Liver (tissue), 9 donors: ENCODE results near the gene EIF3F. TPM values are rescaled to one million over a fixed set of nuclear protein-coding genes. Genes with fewer than 3 reads are reported as not detected.
A peak's percentile ranks its signal among the peaks of the same experiment; 100 is the strongest.

Source experiments
- DNase-seq: peaks from one replicate; pipeline ENCODE4 v3.0.0-alpha.2; 2017; ENCODE audit warnings: low spot score
- H3K27ac ChIP-seq, 2 donors: one replicate each; pipeline ENCODE4 v1.7.0; 2013; ENCODE audit warnings: inconsistent platforms in 2 of 2, low read length in 2 of 2, control low read depth in 1 of 2, low read depth in 1 of 2, mild to moderate bottlenecking in 1 of 2
- H3K27me3 ChIP-seq, 4 donors: one replicate each; pipeline versions ENCODE4 v1.6.1 to v1.7.0; 2013; ENCODE audit warnings: low read length in 3 of 4, inconsistent platforms in 1 of 4, mild to moderate bottlenecking in 1 of 4, moderate library complexity in 1 of 4; ENCODE audit not compliant: control insufficient read depth in 4 of 4, insufficient read depth in 4 of 4
- H3K36me3 ChIP-seq, 4 donors: one replicate each; pipeline versions ENCODE4 v1.6.1 to v1.7.0; 2013; ENCODE audit warnings: low read length in 3 of 4, mild to moderate bottlenecking in 3 of 4, low read depth in 1 of 4, moderate library complexity in 1 of 4; ENCODE audit not compliant: control insufficient read depth in 4 of 4, insufficient read depth in 3 of 4
- H3K4me1 ChIP-seq, 4 donors: one replicate each; pipeline versions ENCODE4 v1.6.1 to v1.7.0; 2013; ENCODE audit warnings: low read length in 3 of 4, mild to moderate bottlenecking in 3 of 4, moderate library complexity in 1 of 4; ENCODE audit not compliant: control insufficient read depth in 4 of 4, insufficient read depth in 4 of 4
- H3K4me3 ChIP-seq, 3 donors: one replicate each; pipeline versions ENCODE4 v1.6.1 to v1.7.0; 2013; ENCODE audit warnings: low read length in 3 of 3, control low read depth in 1 of 3, low read depth in 1 of 3, mild to moderate bottlenecking in 1 of 3
- H3K9ac ChIP-seq, 2 donors: one replicate each; pipeline ENCODE4 v1.7.0; 2013; ENCODE audit warnings: low read length in 2 of 2, mild to moderate bottlenecking in 2 of 2, moderate library complexity in 2 of 2, control low read depth in 1 of 2, low read depth in 1 of 2
- H3K9me3 ChIP-seq, 4 donors: one replicate each; pipeline versions ENCODE4 v1.6.1 to v1.7.0; 2013; ENCODE audit warnings: low read length in 3 of 4; ENCODE audit not compliant: control insufficient read depth in 4 of 4
- ATF3 ChIP-seq: IDR thresholded peaks from 2 replicates; pipeline ENCODE4 v1.6.1; 2016; ENCODE audit warnings: antibody characterized with exemption
- EGR1 ChIP-seq, 2 donors: IDR thresholded peaks; 2 replicates each; pipeline ENCODE4 v1.6.1; 2016 to 2018; ENCODE audit warnings: antibody characterized with exemption in 2 of 2, low read depth in 2 of 2
- FOXA1 ChIP-seq: IDR thresholded peaks from 2 replicates; pipeline ENCODE4 v1.6.1; 2016; ENCODE audit warnings: antibody characterized with exemption
- FOXA2 ChIP-seq: IDR thresholded peaks from 2 replicates; pipeline ENCODE4 v1.6.1; 2016; ENCODE audit warnings: antibody characterized with exemption
- GABPA ChIP-seq, 2 donors: IDR thresholded peaks in 1 of 2; conservative IDR thresholded peaks in 1 of 2; 2 replicates each; pipeline ENCODE4 v1.6.1; 2016; ENCODE audit warnings: antibody characterized with exemption in 2 of 2, mild to moderate bottlenecking in 1 of 2, moderate library complexity in 1 of 2
- HNF4A ChIP-seq, 2 donors: conservative IDR thresholded peaks; 2 replicates each; pipeline ENCODE4 v1.6.1; 2016; ENCODE audit warnings: antibody characterized with exemption in 2 of 2, mild to moderate bottlenecking in 2 of 2
- HNF4G ChIP-seq: IDR thresholded peaks from 2 replicates; pipeline ENCODE4 v1.6.1; 2016; ENCODE audit warnings: antibody characterized with exemption
- JUND ChIP-seq, 2 donors: IDR thresholded peaks; 2 replicates each; pipeline ENCODE4 v1.6.1; 2016; ENCODE audit warnings: antibody characterized with exemption in 2 of 2
- NR2F2 ChIP-seq: IDR thresholded peaks from 2 replicates; pipeline ENCODE4 v1.6.1; 2016; ENCODE audit warnings: antibody characterized with exemption
- RAD21 ChIP-seq, 2 donors: IDR thresholded peaks; 2 replicates each; pipeline ENCODE4 v1.6.1; 2016; ENCODE audit warnings: antibody characterized with exemption in 2 of 2, mild to moderate bottlenecking in 2 of 2
- RXRA ChIP-seq, 2 donors: IDR thresholded peaks; 2 replicates each; pipeline ENCODE4 v1.6.1; 2017 to 2018; ENCODE audit warnings: antibody characterized with exemption in 2 of 2, mild to moderate bottlenecking in 1 of 2
- SP1 ChIP-seq: IDR thresholded peaks from 2 replicates; pipeline ENCODE4 v1.6.1; 2018; ENCODE audit warnings: antibody characterized with exemption, mild to moderate bottlenecking
- TAF1 ChIP-seq: conservative IDR thresholded peaks from 2 replicates; pipeline ENCODE4 v1.6.1; 2016; ENCODE audit warnings: antibody characterized with exemption, mild to moderate bottlenecking
- YY1 ChIP-seq: IDR thresholded peaks from 2 replicates; pipeline ENCODE4 v1.6.1; 2016; ENCODE audit warnings: antibody characterized with exemption, mild to moderate bottlenecking
- WGBS: extraction: QIAGEN DNeasy Blood & Tissue Kit; methylation state at CpG from one replicate; pipeline ENCODE4 v1.1.7; 2013; 5-methylcytosine and 5-hydroxymethylcytosine counted together
- polyA plus RNA-seq, 2 donors: library from polyadenylated mRNA; stranded (reverse) in 1 of 2; unstranded in 1 of 2; fragments of 200-250 nt in 1 of 2; fragments of >200 nt in 1 of 2; fragmentation: Nextera tagmentation in 1 of 2; extraction: Ambion mirVana in 1 of 2; gene quantifications; one replicate each; pipeline versions ENCODE4 v1.2.1 to v1.2.3, GENCODE V29; 2013 to 2015
- total RNA-seq, 2 donors: library from RNA; depleted of rRNA; stranded (reverse); fragments of >200 nt; gene quantifications; one replicate each; pipeline ENCODE4 v1.2.3, GENCODE V29; 2014
- TF ChIP-seq, protein P1 (sequence below): fragments of 150-350 bp; IDR thresholded peaks from 2 replicates; pipeline ENCODE4 v1.5.1; 2017; ENCODE audit warnings: improper control_type of control experiment, low read depth, low read length; ENCODE audit not compliant: missing input control
- TF ChIP-seq, protein P2 (sequence below): IDR thresholded peaks from 2 replicates; pipeline ENCODE4 v1.6.1; 2016; ENCODE audit warnings: antibody characterized with exemption, mild to moderate bottlenecking
- TF ChIP-seq, protein P3 (sequence below): IDR thresholded peaks from 2 replicates; pipeline ENCODE4 v1.6.1; 2016; ENCODE audit warnings: antibody characterized with exemption
- TF ChIP-seq, protein P4 (sequence below): IDR thresholded peaks from 2 replicates; pipeline ENCODE4 v1.6.1; 2016; ENCODE audit warnings: antibody characterized with exemption
- donor health status: healthy.
- donor health status: healthy.
- donor health status: healthy.
- donor health status: healthy.
- donor health status: healthy.

EIF3F gene
- total and polyA plus RNA-seq, 4 donors: 59.4 to 246 (median 147) TPM

GRCh38 chr11:8019314-8020243, 32.4 kb downstream of the EIF3F start:
- 1% methylated on average over 84 of the region's 84 CpGs for WGBS
- H3K9ac ChIP-seq: no peak overlapping the region

DNA sequence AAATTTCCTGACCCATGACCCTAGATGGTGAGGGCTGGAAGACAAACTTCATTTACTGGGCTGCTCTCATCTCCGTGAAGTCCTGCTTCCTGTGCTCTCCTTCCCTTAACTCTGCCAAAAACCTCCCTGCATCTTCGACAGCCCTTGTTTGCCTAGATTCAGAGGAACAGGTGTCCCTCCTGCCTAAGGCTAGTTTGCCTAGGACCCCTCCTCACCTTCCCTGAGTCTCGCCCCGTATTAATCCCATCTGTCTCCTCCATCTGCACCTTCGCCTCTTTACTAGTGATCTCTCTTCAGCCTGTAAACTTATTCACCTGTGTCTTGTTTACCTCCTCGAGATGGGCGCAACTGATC, 33.1 kb downstream of the EIF3F start:
- Histone ChIP-seq H3K4me3 (peak overlapping the region in 2 of 3 donors; percentile 53 to 58), H3K9me3 (no peaks in the 10 kb centered on the region), H3K36me3 (no peaks in the 10 kb centered on the region), H3K9ac (no peak overlapping the region), H3K27ac (no peak overlapping the region), H3K4me1 (peaks cover 5 to 20% (median 14%) of the 10 kb centered on the region in 4 donors), H3K27me3 (peaks cover 0 to 8% (median 6%) of the 10 kb centered on the region in 4 donors)
- DNase-seq: no peak
- TF ChIP-seq SP1 (no peak), FOXA2 (no peak), HNF4G (no peak), HNF4A (conservative IDR thresholded peaks at IDR 0.05) (no peak), TAF1 (no peak), ATF3 (no peak), JUND (IDR thresholded peaks at IDR 0.05) (no peak), RAD21 (IDR thresholded peaks at IDR 0.05) (no peak), FOXA1 (no peak), EGR1 (IDR thresholded peaks at IDR 0.05; ENCODE audit: low read depth in 2 of 2) (no peak), YY1 (no peak), RXRA (IDR thresholded peaks at IDR 0.05) (no peak), GABPA (IDR thresholded peaks at IDR 0.05 in 1 of 2, conservative IDR thresholded peaks at IDR 0.05 in 1 of 2) (no peak), NR2F2 (no peak)
- TF ChIP-seq, protein P1, sequence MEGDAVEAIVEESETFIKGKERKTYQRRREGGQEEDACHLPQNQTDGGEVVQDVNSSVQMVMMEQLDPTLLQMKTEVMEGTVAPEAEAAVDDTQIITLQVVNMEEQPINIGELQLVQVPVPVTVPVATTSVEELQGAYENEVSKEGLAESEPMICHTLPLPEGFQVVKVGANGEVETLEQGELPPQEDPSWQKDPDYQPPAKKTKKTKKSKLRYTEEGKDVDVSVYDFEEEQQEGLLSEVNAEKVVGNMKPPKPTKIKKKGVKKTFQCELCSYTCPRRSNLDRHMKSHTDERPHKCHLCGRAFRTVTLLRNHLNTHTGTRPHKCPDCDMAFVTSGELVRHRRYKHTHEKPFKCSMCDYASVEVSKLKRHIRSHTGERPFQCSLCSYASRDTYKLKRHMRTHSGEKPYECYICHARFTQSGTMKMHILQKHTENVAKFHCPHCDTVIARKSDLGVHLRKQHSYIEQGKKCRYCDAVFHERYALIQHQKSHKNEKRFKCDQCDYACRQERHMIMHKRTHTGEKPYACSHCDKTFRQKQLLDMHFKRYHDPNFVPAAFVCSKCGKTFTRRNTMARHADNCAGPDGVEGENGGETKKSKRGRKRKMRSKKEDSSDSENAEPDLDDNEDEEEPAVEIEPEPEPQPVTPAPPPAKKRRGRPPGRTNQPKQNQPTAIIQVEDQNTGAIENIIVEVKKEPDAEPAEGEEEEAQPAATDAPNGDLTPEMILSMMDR: no peak
- TF ChIP-seq, protein P2, sequence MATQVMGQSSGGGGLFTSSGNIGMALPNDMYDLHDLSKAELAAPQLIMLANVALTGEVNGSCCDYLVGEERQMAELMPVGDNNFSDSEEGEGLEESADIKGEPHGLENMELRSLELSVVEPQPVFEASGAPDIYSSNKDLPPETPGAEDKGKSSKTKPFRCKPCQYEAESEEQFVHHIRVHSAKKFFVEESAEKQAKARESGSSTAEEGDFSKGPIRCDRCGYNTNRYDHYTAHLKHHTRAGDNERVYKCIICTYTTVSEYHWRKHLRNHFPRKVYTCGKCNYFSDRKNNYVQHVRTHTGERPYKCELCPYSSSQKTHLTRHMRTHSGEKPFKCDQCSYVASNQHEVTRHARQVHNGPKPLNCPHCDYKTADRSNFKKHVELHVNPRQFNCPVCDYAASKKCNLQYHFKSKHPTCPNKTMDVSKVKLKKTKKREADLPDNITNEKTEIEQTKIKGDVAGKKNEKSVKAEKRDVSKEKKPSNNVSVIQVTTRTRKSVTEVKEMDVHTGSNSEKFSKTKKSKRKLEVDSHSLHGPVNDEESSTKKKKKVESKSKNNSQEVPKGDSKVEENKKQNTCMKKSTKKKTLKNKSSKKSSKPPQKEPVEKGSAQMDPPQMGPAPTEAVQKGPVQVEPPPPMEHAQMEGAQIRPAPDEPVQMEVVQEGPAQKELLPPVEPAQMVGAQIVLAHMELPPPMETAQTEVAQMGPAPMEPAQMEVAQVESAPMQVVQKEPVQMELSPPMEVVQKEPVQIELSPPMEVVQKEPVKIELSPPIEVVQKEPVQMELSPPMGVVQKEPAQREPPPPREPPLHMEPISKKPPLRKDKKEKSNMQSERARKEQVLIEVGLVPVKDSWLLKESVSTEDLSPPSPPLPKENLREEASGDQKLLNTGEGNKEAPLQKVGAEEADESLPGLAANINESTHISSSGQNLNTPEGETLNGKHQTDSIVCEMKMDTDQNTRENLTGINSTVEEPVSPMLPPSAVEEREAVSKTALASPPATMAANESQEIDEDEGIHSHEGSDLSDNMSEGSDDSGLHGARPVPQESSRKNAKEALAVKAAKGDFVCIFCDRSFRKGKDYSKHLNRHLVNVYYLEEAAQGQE: no peak
- TF ChIP-seq, protein P3, sequence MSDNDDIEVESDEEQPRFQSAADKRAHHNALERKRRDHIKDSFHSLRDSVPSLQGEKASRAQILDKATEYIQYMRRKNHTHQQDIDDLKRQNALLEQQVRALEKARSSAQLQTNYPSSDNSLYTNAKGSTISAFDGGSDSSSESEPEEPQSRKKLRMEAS: no peak
- TF ChIP-seq, protein P4, sequence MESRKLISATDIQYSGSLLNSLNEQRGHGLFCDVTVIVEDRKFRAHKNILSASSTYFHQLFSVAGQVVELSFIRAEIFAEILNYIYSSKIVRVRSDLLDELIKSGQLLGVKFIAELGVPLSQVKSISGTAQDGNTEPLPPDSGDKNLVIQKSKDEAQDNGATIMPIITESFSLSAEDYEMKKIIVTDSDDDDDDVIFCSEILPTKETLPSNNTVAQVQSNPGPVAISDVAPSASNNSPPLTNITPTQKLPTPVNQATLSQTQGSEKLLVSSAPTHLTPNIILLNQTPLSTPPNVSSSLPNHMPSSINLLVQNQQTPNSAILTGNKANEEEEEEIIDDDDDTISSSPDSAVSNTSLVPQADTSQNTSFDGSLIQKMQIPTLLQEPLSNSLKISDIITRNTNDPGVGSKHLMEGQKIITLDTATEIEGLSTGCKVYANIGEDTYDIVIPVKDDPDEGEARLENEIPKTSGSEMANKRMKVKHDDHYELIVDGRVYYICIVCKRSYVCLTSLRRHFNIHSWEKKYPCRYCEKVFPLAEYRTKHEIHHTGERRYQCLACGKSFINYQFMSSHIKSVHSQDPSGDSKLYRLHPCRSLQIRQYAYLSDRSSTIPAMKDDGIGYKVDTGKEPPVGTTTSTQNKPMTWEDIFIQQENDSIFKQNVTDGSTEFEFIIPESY: no peak
- 57% methylated on average over 7 of the region's 7 CpGs for WGBS

More at GRCh38 chr11:8019314-8020243, 32.4 kb downstream of the EIF3F start:
- Histone ChIP-seq H3K27ac (no peak overlapping the region), H3K4me1 (peaks cover 5 to 20% (median 14%) of the 10 kb centered on the region in 4 donors), H3K27me3 (peaks cover 0 to 8% (median 6%) of the 10 kb centered on the region in 4 donors), H3K36me3 (no peaks in the 10 kb centered on the region), H3K4me3 (peak overlapping the region; percentile 24 to 58 (median 53)), H3K9me3 (no peaks in the 10 kb centered on the region)
- DNase-seq: no peak
- TF ChIP-seq, protein P3: no peak
- TF ChIP-seq FOXA2: no peak
- TF ChIP-seq HNF4G: no peak
- no peak for TF ChIP-seq JUND (IDR thresholded peaks at IDR 0.05)
- no peak for TF ChIP-seq FOXA1
- no peak for TF ChIP-seq NR2F2
- TF ChIP-seq RAD21 (IDR thresholded peaks at IDR 0.05): no peak
- TF ChIP-seq SP1: no peak
- TF ChIP-seq HNF4A (conservative IDR thresholded peaks at IDR 0.05): no peak
